Common myeloid progenitor, CD34-positive (primary cell): ENCODE results near the gene LCE1E.

Source experiments
- CTCF ChIA-PET: fragments of 350-600 bp; sonication (Branson Sonifier 250); formaldehyde crosslinking; loops from one replicate; lab custom pipeline; 2021; ENCODE audit warnings: antibody characterized with exemption; lab: Charles Lee
- POLR2A ChIA-PET: fragments of 350-600 bp; sonication (Branson Sonifier 250); formaldehyde crosslinking; loops from one replicate; lab custom pipeline; 2021; ENCODE audit warnings: antibody characterized with exemption; lab: Charles Lee
- DNase-seq, 3 donors: peaks; one replicate each; pipeline versions ENCODE4 v3.0.0 to v3.0.0-alpha.2; 2013
- H3K27ac ChIP-seq, 2 experiments: 1 replicate in 1 of 2; 2 replicates in 1 of 2; pipeline ENCODE4 v1.7.0; 2013; ENCODE audit warnings: inconsistent platforms in 2 of 2, low read length in 2 of 2, mild to moderate bottlenecking in 2 of 2, low read depth in 1 of 2, moderate library complexity in 1 of 2; ENCODE audit not compliant: severe bottlenecking in 2 of 2, insufficient read depth in 1 of 2, poor library complexity in 1 of 2
- H3K27me3 ChIP-seq, 5 experiments: replicated peaks in 2 of 5; 1 replicate in 3 of 5; 2 replicates in 2 of 5; pipeline versions ENCODE4 v1.6.1 to v1.7.0; 2013; ENCODE audit warnings: low read length in 4 of 5, mild to moderate bottlenecking in 2 of 5, moderate library complexity in 2 of 5, inconsistent platforms in 1 of 5; ENCODE audit not compliant: insufficient read depth in 5 of 5, control insufficient read depth in 4 of 5
- H3K36me3 ChIP-seq, 4 experiments: 1 replicate in 2 of 4; 2 replicates in 2 of 4; pipeline versions ENCODE4 v1.6.1 to v1.7.0; 2013; ENCODE audit warnings: low read length in 3 of 4, control low read depth in 1 of 4, mild to moderate bottlenecking in 1 of 4; ENCODE audit not compliant: control insufficient read depth in 4 of 4, insufficient read depth in 4 of 4
- H3K4me1 ChIP-seq, 4 experiments: 1 replicate in 3 of 4; 2 replicates in 1 of 4; pipeline versions ENCODE4 v1.6.1 to v1.7.1; 2013; ENCODE audit warnings: low read length in 3 of 4, mild to moderate bottlenecking in 3 of 4, control low read depth in 1 of 4, inconsistent platforms in 1 of 4, moderate library complexity in 1 of 4; ENCODE audit not compliant: control insufficient read depth in 4 of 4, insufficient read depth in 4 of 4; ENCODE audit errors: control extremely low read depth in 1 of 4
- H3K4me3 ChIP-seq, 7 experiments: 1 replicate in 4 of 7; 2 replicates in 3 of 7; pipeline versions ENCODE4 v1.5.1 to v1.7.0; 2013; ENCODE audit warnings: mild to moderate bottlenecking in 7 of 7, low read length in 6 of 7, moderate library complexity in 6 of 7, inconsistent platforms in 2 of 7, low read depth in 2 of 7, control low read depth in 1 of 7; ENCODE audit not compliant: insufficient read depth in 4 of 7, control insufficient read depth in 1 of 7; ENCODE audit errors: extremely low read depth in 1 of 7
- H3K9me3 ChIP-seq, 5 experiments: 1 replicate in 4 of 5; 2 replicates in 1 of 5; pipeline versions ENCODE4 v1.6.1 to v1.7.1; 2013; ENCODE audit warnings: low read length in 4 of 5, mild to moderate bottlenecking in 2 of 5, inconsistent platforms in 1 of 5, low read depth in 1 of 5, moderate library complexity in 1 of 5; ENCODE audit not compliant: control insufficient read depth in 4 of 5, insufficient read depth in 2 of 5; ENCODE audit errors: control extremely low read depth in 1 of 5
- WGBS: methylation state at CpG from one replicate; pipeline ENCODE4 v1.1.5; 2013; ENCODE audit not compliant: insufficient coverage; 5-methylcytosine and 5-hydroxymethylcytosine counted together

LCE1E gene

DNA sequence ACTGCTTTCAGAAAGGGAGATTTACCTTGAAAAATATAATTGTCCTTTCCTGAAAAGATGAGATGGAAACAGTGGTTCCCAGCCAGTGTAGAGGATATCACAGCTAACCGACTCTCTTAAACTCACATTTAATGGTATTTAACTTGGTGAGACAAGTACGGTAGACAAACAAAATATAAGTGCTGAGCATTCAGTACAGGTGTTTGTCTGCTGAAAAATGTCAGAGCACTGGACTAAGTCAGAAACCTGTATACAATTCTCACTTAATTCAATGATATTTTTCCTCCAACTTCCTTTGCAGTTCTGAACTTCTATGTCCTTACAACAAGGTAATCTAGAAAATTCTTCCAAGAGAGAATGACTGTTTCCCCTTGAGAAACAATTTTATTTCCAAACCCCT, 25.6 kb downstream of the LCE1E start, which contains the start of gene LCE1B:
Gene LCE1B, plus strand, starts transcription at position 301 of the 400 bp plus-strand sequence. CDS start 476 bp downstream, outside the sequence.
- H3K9me3 ChIP-seq, result no peaks in the 10 kb centered on the region
- WGBS, result 100% methylated on average over 2 of the region's 2 CpGs
- no peak within 1 kb of the TSS for H3K27ac ChIP-seq
- DNase-seq, result no peak
- no peaks in the 10 kb centered on the region for H3K4me1 ChIP-seq
- ChIA-PET CTCF (no interaction called here), POLR2A (no interaction called here)
- H3K36me3 ChIP-seq, result no peaks in the 10 kb centered on the region
- peaks cover 0 to 6% (median 2%) of the 10 kb centered on the region in 5 experiments for H3K27me3 ChIP-seq
- H3K4me3 ChIP-seq, result no peak within 1 kb of the TSS

DNA sequence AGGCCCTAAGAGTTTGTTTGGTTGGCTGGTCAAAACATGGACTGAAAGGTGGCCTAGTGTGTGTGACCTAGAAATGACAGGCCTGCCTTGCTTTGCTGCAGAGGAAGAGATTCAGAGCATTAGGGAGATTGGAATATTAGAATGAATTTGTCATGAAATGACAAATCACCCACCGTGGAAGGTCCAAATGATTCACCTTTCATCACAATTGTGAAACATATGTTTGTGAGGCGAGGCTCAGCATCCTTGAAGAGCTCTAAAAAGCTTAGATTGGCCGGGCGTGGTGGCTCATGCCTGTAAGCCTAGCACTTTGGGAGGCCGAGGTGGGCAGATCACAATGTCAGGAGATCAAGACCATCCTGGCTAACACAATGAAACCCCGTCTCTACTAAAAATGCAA, 31.3 kb downstream of the LCE1E start:
- Histone ChIP-seq H3K9me3 (no peaks in the 10 kb centered on the region), H3K36me3 (no peaks in the 10 kb centered on the region), H3K4me3 (no peak overlapping the region), H3K4me1 (no peaks in the 10 kb centered on the region), H3K27me3 (peaks cover 0 to 1% (median 0%) of the 10 kb centered on the region in 5 experiments), H3K27ac (no peak overlapping the region)
- WGBS, result 93% methylated on average over 6 of the region's 6 CpGs
- ChIA-PET CTCF (no interaction called here), POLR2A (no interaction called here)
- DNase-seq, result no peak

DNA sequence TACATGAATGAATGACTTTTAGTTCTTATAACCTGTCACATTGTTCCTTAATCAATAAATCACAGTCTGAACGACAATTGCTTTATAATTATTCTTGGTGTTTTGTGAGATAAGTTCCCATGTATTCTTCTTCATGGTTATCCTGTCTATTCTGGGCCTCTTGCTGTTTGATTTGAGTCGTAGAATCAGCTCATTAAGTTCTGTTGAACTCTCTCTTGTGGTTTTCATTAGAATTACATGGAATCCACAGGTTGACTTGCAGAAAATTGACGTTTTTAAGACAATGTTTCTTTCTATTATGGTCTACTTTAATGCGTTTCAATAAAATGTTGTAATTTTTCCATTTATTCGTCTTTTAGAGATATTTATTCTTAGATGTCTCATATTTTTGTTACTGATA, 37.2 kb downstream of the LCE1E start:
- CTCF ChIA-PET, result no interaction called here
- Histone ChIP-seq H3K36me3 (no peaks in the 10 kb centered on the region), H3K9me3 (no peaks in the 10 kb centered on the region), H3K27me3 (peaks cover 0 to 13% (median 8%) of the 10 kb centered on the region in 5 experiments), H3K4me3 (no peak overlapping the region), H3K4me1 (no peaks in the 10 kb centered on the region), H3K27ac (no peak overlapping the region)
- DNase-seq, result no peak
- POLR2A ChIA-PET, result no interaction called here
- no CpG with 5 or more reads among the region's 5 CpGs for WGBS

DNA sequence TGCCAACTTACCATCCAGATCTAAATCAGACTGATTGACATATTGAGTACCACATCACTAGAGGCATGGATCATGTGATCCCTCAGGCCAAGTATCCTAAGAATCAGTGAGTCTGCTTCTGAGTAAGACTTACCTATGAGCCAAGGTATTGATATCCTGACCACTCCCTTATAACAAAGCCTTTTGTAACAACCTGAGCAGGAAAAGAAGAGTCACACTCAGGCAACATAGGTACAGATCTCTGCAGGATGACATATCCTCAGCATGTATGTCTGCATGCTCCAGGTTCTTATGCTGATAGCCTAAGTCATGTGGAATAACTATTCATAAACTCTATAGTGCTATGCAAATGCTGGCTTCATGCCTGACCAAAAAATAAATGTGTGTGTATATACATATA, 38.9 kb downstream of the LCE1E start:
- Histone ChIP-seq H3K9me3 (no peaks in the 10 kb centered on the region), H3K4me3 (no peak overlapping the region), H3K36me3 (no peaks in the 10 kb centered on the region), H3K4me1 (no peaks in the 10 kb centered on the region), H3K27ac (no peak overlapping the region), H3K27me3 (peaks cover 0 to 13% (median 10%) of the 10 kb centered on the region in 5 experiments)
- POLR2A ChIA-PET, result no interaction called here
- DNase-seq, result no peak
- CTCF ChIA-PET, result no interaction called here

DNA sequence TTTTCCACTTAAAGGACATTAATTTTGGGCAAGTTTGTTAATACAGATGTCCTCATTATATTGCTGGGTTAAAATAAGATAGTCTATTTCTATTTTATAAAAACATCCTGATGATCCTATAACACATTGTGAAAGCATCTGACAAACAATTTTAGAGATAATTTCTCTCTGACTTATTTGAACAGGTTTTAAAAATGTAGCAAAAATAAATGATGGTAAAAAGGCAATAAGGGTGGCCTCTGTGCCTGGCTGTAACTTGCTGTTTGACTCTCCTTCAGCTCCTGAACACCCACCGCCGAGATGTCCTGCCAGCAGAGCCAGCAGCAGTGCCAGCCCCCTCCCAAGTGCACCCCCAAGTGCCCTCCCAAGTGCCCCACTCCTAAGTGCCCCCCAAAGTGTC, 41.1 kb downstream of the LCE1E start, which contains the start of gene LCE1A:
Gene LCE1A, plus strand, starts transcription at position 301 of the 400 bp plus-strand sequence. Its CDS starts 0 bp downstream, at position 301.
- Histone ChIP-seq H3K36me3 (no peaks in the 10 kb centered on the region), H3K9me3 (no peaks in the 10 kb centered on the region), H3K27me3 (peaks cover 0 to 13% (median 10%) of the 10 kb centered on the region in 5 experiments), H3K4me3 (no peak within 1 kb of the TSS), H3K4me1 (no peaks in the 10 kb centered on the region), H3K27ac (no peak within 1 kb of the TSS)
- 80% methylated on average over 2 of the region's 2 CpGs for WGBS
- no peak for DNase-seq
- CTCF ChIA-PET, result no interaction called here
- POLR2A ChIA-PET, result no interaction called here

DNA sequence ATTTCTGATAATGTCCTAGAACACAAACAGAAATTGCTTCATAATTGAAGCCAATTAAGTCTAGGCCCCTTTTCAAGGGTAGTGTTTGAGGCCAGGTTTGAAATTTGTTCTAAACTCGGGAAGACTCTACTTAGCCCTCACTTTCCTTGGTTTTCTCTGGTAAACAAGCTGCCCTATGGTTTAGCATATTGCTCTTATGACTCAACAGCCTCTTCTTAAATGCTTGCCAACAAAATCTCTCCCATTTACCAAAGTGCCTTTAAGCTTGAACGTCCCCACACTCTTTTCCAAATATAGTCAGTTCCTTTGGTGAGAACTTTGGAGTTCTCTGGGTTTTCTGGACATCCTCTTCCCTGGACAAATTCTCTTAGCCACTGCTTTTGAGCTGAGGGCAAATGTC, 50.8 kb downstream of the LCE1E start:
- Histone ChIP-seq H3K27me3 (peaks cover 0 to 3% (median 2%) of the 10 kb centered on the region in 5 experiments), H3K4me3 (no peak overlapping the region), H3K9me3 (no peaks in the 10 kb centered on the region), H3K36me3 (no peaks in the 10 kb centered on the region), H3K27ac (no peak overlapping the region), H3K4me1 (no peaks in the 10 kb centered on the region)
- ChIA-PET POLR2A (no interaction called here), CTCF (no interaction called here)
- 73% methylated on average over 2 of the region's 2 CpGs for WGBS
- no peak for DNase-seq
